Peyer's patch (tissue), 4 donors: ENCODE measurements around the gene KDM8. TPM values are rescaled to one million over a fixed set of nuclear protein-coding genes. Genes with fewer than 3 reads are reported as not detected.

Experiments used
- DNase-seq, 3 donors: peaks; one replicate each; pipeline ENCODE4 v3.0.0-alpha.2; 2017 to 2019
- H3K27ac ChIP-seq, 4 donors: fragments of 200-600 bp; sonication (generic); one replicate each; pipeline ENCODE4 v1.5.1; 2016 to 2019
- H3K27me3 ChIP-seq, 2 donors: fragments of 200-600 bp; sonication (generic); one replicate each; pipeline ENCODE4 v1.5.1; 2019
- H3K36me3 ChIP-seq, 3 donors: fragments of 200-600 bp; sonication (generic); one replicate each; pipeline ENCODE4 v1.5.1; 2016 to 2019
- H3K4me1 ChIP-seq, 4 donors: fragments of 200-600 bp; sonication (generic); one replicate each; pipeline ENCODE4 v1.5.1; 2016 to 2019
- H3K4me3 ChIP-seq, 4 donors: fragments of 200-600 bp; sonication (generic); 1 replicate in 3 of 4; 2 replicates in 1 of 4; pipeline ENCODE4 v1.5.1; 2016 to 2019; ENCODE audit warnings: mild to moderate bottlenecking in 1 of 4
- H3K9me3 ChIP-seq, 4 donors: fragments of 200-600 bp; sonication (generic); one replicate each; pipeline ENCODE4 v1.5.1; 2016 to 2019; ENCODE audit warnings: mild to moderate bottlenecking in 1 of 4
- POLR2A ChIP-seq, 2 donors: fragments of 450-650 bp; IDR thresholded peaks; one replicate each; pipeline ENCODE4 v1.5.1; 2017; ENCODE audit warnings: antibody characterized with exemption in 2 of 2, mild to moderate bottlenecking in 2 of 2, moderate library complexity in 2 of 2
- total RNA-seq, 4 donors: library from RNA; depleted of rRNA; stranded (reverse); fragments of >200 nt; gene quantifications; one replicate each; pipeline ENCODE4 v1.1.0, GENCODE V29; 2016
- TF ChIP-seq, protein P1 (sequence below), 6 experiments: fragments of 450-650 bp in 4 of 6; fragments of 200-600 bp in 2 of 6; sonication (generic) in 1 of 6; IDR thresholded peaks; one replicate each; pipeline ENCODE4 v1.5.1; 2017 to 2019; ENCODE audit warnings: antibody characterized with exemption in 6 of 6, mild to moderate bottlenecking in 3 of 6, moderate library complexity in 1 of 6

The KDM8 gene
- total RNA-seq = 100 to 1,000 TPM in 1 of 4 donors, 10 to 100 TPM in 3; 22.3 to 130 (median 40.9) TPM

- Histone ChIP-seq H3K4me3 (peak within 1 kb of the TSS; percentile 58 to 86 (median 78)), H3K9me3 (no peaks in the 10 kb centered on the region), H3K27me3 (no peaks in the 10 kb centered on the region), H3K36me3 (no peaks in the 10 kb centered on the region), H3K27ac (peak within 1 kb of the TSS; percentile 92 to 98 (median 94)), H3K4me1 (peaks cover 0 to 26% (median 15%) of the 10 kb centered on the region in 4 donors)
- DNase-seq = peak; percentile 97 to 100 (median 99)
- peak; percentile 65 to 72 for TF ChIP-seq POLR2A (IDR thresholded peaks at IDR 0.05)
- TF ChIP-seq, protein P1, sequence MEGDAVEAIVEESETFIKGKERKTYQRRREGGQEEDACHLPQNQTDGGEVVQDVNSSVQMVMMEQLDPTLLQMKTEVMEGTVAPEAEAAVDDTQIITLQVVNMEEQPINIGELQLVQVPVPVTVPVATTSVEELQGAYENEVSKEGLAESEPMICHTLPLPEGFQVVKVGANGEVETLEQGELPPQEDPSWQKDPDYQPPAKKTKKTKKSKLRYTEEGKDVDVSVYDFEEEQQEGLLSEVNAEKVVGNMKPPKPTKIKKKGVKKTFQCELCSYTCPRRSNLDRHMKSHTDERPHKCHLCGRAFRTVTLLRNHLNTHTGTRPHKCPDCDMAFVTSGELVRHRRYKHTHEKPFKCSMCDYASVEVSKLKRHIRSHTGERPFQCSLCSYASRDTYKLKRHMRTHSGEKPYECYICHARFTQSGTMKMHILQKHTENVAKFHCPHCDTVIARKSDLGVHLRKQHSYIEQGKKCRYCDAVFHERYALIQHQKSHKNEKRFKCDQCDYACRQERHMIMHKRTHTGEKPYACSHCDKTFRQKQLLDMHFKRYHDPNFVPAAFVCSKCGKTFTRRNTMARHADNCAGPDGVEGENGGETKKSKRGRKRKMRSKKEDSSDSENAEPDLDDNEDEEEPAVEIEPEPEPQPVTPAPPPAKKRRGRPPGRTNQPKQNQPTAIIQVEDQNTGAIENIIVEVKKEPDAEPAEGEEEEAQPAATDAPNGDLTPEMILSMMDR (IDR thresholded peaks at IDR 0.05) = peak in 1 of 6 experiments; percentile 13
These were observed at the start of gene KDM8 for GRCh38 chr16:27203507-27204311. Gene KDM8 (plus strand): TSS chr16:27203526. CDS start chr16:27210124, 6,598 bp downstream.

GRCh38 chr16:27154705-27155521 lies 48.4 kb upstream of the KDM8 start:
- Histone ChIP-seq H3K27ac (peak overlapping the region in 3 of 4 donors; percentile 48 to 80 (median 79)), H3K4me3 (no peak overlapping the region), H3K36me3 (no peaks in the 10 kb centered on the region), H3K9me3 (no peaks in the 10 kb centered on the region), H3K4me1 (peaks cover 0 to 19% (median 1%) of the 10 kb centered on the region in 4 donors), H3K27me3 (no peaks in the 10 kb centered on the region)
- DNase-seq = peak; percentile 54 to 82 (median 77)
- TF ChIP-seq POLR2A (IDR thresholded peaks at IDR 0.05) = no peak
- TF ChIP-seq, protein P1 (IDR thresholded peaks at IDR 0.05) = peak; percentile 82 to 98 (median 94)

DNA sequence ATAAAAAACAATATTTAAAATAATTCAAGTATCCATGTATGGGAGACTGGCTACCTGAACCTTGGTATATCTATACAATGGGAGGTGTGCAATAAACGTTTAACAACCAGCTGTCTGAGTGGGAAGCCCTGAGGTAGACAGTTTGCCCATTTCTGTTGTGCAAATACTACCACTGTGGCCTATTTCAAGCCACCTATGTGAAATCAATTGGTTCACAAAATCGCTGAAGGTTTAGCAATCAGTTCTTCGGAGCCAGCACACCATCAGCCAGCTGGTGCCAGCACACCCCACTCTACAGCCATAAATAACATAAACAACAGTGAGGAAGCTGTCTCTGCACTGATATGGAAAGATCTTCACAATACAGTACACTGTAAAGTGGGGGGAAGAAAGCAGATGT lies 46.7 kb upstream of the KDM8 start:
- Histone ChIP-seq H3K27me3 (no peaks in the 10 kb centered on the region), H3K4me1 (peaks cover 0 to 19% (median 1%) of the 10 kb centered on the region in 4 donors), H3K27ac (no peak overlapping the region), H3K36me3 (no peaks in the 10 kb centered on the region), H3K4me3 (no peak overlapping the region), H3K9me3 (no peaks in the 10 kb centered on the region)
- DNase-seq = no peak
- TF ChIP-seq, protein P1 (IDR thresholded peaks at IDR 0.05) = no peak
- no peak for TF ChIP-seq POLR2A (IDR thresholded peaks at IDR 0.05)

DNA sequence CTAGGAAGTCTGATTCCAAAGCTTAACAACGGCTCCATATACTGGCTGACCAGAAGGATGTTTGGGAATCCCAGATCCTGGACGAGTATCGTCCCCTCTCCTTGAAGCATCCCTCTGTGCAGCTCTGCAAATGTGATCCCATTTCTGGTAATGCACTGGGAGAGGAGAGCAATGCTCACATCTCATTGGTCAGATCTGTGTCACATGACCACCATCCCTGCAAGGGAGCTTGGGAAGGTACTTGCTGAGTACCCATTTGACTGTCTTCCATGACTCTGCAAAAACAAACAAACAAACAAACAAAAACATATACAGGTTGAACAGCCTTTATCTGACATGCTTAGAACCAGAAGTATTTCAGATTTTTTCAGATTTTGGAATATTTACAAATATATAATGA lies 41.9 kb upstream of the KDM8 start:
- TF ChIP-seq, protein P1 (IDR thresholded peaks at IDR 0.05) = no peak
- no peak for TF ChIP-seq POLR2A (IDR thresholded peaks at IDR 0.05)
- DNase-seq = no peak
- Histone ChIP-seq H3K36me3 (no peaks in the 10 kb centered on the region), H3K4me3 (no peak overlapping the region), H3K27ac (no peak overlapping the region), H3K9me3 (peaks cover 0 to 3% (median 0%) of the 10 kb centered on the region in 4 donors), H3K4me1 (no peaks in the 10 kb centered on the region), H3K27me3 (no peaks in the 10 kb centered on the region)

DNA sequence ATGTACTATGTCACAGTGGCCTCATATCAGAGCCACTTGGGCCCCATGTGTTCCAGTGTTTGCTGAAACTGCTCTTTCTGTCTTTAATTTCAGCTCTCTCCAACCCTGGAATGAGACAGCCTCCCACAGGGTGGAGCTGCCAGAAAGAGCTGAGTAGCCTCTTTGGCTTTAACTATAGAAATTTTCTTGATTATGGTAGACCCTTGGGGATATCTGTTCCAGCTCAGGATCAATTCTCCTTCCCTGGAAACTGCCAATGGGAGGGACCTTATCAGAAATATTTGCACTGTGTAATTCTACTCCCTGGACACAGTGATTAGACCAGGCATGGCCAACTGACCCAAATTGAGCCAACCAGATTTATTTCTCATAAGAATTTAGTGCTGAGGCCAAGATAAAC lies 39.0 kb upstream of the KDM8 start:
- no peak for DNase-seq
- Histone ChIP-seq H3K27ac (no peak overlapping the region), H3K27me3 (no peaks in the 10 kb centered on the region), H3K4me1 (no peaks in the 10 kb centered on the region), H3K9me3 (peaks cover 0 to 3% (median 0%) of the 10 kb centered on the region in 4 donors), H3K4me3 (no peak overlapping the region), H3K36me3 (no peaks in the 10 kb centered on the region)
- TF ChIP-seq, protein P1 (IDR thresholded peaks at IDR 0.05) = no peak
- no peak for TF ChIP-seq POLR2A (IDR thresholded peaks at IDR 0.05)
